ENCODE measurements around the gene ARF1. TPM values are rescaled to one million over a fixed set of nuclear protein-coding genes. Genes with fewer than 3 reads are reported as not detected.

The ARF1 gene
- 332 TPM for total RNA-seq
- long read RNA-seq, transcript ARF1-210 (5 exons, 597 nt) = minor isoform, 5 of 918 reads
- long read RNA-seq, transcript ARF1-213 (5 exons, 1,972 nt) = minor isoform, 20 of 918 reads
- long read RNA-seq, transcript ARF1-201 (5 exons, 1,888 nt) = major isoform, 799 of 918 reads
- long read RNA-seq, partial matches to known transcripts = 44 of 918 reads
- long read RNA-seq, other reads (novel, unspliced or antisense) = 45 of 918 reads

DNA sequence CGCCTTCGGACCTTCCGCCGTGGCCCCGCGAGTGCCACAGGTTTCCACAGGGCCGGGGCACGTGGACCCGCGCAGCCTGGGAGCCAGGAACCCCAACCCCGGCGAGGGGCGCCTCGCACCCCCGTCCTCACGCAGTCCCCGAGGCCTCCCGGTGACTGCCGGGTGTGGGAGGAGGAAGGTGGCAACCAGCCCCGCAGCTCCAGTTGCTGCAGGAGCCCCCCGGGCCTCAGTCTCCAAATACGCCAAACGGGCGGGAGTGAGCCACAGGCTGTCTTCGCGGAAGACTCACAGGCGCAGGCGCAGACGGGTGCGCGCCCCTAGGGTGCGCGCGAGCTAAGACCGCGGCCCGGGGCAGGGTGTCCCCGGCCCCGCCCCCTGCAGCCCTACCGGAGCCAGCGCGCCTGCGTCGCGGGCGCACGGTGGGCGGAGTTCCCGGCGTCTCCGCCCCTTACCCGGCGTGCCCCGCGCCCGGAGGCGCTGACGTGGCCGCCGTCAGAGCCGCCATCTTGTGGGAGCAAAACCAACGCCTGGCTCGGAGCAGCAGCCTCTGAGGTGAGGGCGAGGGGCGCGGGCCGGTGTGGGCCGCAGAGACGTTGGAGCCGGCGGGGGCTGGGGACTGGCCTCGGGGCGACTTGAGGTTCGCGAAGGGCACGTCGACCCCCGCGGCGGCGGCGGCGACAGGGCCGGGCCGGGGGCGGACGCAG is at the start of gene ARF1:
Gene ARF1, plus strand, starts transcription at position 495 of the 704 bp plus-strand sequence. CDS start 14,407 bp downstream, outside the sequence.
- intact Hi-C loops (cut with DNase I) = loop anchor here (2.0 to 5.0 kb wide), 5 partner anchors 26 to 375 kb away; partner anchors contain the start of genes GUK1, JMJD4, MRPL55 and SNAP47
- DNase-seq (ENCODE audit: low spot score) = peak; percentile 97

DNA sequence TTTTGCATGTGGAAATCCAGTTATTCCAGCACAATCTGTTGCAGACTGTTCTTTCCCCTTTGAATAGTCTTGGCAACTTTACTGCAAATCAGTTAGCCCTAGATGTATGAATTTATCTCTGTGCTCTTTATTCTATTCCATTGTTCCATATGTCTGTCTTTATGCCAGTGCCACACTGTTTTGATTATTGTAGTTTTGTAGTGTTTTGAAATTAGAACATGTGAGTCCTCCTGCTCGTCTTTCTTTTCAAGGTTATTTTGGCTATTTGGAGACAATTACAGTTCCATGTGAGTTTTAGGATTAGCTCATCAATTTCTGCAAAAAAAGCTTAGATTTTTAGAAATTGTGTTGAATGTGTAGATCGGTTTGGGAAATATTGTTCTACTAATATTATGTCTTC is 49.1 kb upstream of the ARF1 start:
- intact Hi-C loops (cut with DNase I) = no loop called here
- DNase-seq (ENCODE audit: low spot score) = no peak

DNA sequence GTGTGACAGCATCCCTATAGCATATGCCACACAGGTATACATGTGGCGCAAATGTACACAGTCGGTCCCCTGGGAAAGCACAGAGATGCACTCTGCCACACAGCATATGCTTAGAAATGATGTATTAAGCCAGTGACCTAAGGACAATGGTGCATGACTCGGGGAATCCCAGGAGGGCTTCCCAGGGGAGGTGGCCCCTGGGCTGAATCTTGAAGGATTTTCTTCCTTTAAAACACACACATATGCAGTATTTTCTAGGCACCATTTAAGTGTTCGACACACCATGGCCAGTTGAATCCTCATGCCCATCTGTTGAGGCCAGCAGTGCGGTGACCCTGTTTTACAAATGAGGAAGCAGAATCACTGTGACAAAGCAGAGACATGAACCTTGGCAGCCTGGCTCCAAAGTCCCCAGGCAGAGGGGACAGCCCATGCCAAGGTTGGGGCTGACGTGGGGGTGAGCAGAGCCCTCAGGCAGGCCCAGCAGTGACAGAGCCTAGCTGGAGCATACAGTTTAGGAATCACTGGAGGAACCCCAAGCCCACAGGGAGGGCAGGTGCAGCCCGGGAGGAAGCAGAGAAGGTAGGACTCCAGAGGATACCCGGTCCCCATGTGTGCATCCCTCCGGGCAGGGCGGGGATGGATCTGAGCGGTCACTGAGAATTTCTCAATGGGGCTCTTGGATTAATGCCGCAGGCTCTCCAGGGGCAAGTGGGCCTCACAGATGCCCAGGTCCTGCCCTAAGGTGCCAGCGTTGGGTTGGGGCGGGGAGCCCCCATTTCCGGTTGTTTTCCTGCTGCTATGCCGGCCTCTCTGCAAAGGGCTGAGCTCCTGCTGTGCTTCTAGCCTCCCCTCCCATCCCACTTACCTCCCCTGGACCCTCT is 47.3 kb upstream of the ARF1 start:
- intact Hi-C loops (cut with DNase I) = no loop called here
- peak; percentile 68 for DNase-seq (ENCODE audit: low spot score)

DNA sequence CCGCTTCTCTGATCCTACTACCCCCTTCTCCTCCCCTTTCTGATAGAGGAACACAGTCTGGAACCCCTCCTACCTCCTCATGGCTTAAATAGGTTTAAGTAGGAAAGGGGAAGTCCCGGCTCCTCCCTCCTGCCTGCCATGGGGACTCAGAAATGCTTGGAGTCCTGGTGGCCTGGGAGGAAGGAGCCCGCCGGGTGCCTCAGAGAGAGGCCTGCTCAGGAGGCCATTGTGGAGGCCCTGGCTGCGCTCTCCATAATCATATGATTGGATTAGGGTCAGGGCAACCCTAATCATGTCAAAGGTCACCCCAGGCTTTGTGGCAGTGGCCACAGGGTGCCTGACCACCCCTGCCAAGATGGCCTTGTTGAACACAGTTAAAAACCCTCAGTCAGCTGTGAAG is 46.7 kb upstream of the ARF1 start:
- intact Hi-C loops (cut with DNase I) = no loop called here
- DNase-seq (ENCODE audit: low spot score) = no peak

DNA sequence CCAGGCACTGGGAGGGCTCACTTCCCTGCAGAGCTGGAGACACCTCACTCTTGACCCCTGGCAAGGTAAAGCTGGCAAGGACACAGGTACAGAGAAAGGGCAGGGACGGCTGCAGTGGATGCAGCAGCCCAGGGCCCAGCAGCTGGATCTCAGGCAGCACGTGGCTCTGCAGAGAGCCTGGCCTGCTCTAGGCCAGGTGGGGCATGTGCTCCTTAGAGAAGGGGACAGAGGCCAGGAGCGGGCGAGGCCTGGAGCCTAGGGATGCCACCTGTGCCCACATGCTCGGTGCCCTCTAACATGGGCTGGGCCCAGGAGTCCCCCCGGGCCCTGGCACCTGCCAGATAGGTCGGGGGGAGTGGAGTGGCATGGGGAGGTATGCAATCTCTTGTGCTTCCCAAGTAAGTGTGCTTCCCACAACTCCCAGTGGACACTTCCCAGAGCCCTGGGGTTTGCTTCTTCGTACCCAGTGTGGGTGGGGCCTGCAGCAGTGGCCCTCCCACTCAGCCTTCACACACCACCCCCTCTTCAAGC is 45.7 kb upstream of the ARF1 start:
- DNase-seq (ENCODE audit: low spot score) = peak; percentile 59
- intact Hi-C loops (cut with DNase I) = no loop called here

DNA sequence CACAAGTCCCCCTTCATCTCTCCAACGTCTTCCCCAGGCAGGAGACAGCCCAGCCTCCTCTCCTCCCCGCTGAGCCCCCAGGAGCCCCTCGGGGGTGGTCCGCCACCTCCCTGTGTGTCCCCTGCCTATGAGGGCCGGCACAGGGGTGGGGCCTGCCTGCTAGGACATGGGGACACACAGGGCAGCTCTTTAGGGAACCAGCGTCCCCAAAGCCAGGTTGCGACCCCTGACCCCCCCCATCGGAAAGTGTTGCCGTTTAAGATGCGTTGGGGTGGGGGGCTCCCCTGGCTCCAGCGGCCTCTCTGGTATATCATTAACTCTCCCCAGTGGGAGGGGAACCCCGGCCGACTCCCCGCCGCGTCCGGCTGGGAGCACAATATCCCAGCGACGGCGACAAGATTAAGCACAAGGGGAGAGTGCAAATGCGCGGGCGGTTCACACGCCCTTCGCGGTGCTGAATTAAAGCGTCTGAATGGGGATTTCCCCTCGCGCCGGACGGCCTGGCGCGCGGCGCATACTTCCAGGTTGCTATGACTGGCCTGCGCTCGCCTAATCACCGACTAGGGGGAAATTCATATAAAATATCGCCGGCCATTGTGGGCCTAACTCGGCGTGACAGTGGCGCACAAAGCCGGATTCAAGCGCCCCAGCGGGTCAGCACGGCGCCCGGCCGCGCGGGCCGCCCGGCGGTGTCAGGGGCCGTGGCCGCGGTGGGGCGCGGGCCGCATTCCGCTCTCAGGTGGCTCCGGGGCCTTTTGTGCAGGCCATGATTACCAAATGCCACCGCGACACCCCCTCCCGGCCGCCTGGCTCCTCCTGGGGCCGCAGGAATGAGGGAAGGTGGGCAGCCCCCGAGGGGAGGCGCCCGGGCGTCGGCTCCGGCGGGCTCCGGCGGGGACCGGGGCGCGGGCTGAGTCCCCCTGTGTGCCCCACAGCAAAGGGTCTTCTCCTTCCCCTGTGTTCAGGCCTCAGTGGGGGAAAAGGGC is 44.8 kb upstream of the ARF1 start:
- DNase-seq (ENCODE audit: low spot score) = peak; percentile 70
- intact Hi-C loops (cut with DNase I) = no loop called here

DNA sequence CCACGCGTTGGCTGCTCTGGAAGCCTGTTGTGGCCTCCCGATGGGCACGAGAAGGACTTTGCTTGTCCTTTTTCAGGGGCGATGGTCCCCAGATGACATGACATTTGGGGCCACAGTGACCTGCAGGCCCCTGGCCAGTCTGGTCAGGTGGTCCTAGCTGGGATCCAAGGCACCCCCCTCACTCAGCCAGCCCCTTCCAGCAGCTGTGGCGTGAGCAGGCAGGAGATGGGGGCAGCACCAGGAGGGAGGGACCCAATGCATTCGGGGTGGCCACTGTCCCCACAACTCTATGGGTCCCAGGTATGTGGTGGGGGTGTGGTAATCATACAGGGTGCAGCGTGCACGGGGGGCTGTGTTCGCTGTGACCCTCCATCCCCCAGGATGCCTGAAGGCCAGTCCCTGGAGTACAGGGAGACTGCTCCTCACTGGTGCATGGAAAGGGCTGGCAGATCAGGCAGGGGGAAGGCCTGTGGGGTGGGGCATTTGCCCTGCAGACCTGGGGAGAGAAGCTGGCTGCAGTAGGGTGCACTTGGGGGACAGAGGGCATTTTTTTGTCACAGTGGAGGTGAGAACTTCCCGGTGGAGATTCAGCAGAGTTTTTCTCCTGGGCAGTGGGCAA is 44.0 kb upstream of the ARF1 start:
- peak; percentile 69 for DNase-seq (ENCODE audit: low spot score)
- intact Hi-C loops (cut with DNase I) = no loop called here

DNA sequence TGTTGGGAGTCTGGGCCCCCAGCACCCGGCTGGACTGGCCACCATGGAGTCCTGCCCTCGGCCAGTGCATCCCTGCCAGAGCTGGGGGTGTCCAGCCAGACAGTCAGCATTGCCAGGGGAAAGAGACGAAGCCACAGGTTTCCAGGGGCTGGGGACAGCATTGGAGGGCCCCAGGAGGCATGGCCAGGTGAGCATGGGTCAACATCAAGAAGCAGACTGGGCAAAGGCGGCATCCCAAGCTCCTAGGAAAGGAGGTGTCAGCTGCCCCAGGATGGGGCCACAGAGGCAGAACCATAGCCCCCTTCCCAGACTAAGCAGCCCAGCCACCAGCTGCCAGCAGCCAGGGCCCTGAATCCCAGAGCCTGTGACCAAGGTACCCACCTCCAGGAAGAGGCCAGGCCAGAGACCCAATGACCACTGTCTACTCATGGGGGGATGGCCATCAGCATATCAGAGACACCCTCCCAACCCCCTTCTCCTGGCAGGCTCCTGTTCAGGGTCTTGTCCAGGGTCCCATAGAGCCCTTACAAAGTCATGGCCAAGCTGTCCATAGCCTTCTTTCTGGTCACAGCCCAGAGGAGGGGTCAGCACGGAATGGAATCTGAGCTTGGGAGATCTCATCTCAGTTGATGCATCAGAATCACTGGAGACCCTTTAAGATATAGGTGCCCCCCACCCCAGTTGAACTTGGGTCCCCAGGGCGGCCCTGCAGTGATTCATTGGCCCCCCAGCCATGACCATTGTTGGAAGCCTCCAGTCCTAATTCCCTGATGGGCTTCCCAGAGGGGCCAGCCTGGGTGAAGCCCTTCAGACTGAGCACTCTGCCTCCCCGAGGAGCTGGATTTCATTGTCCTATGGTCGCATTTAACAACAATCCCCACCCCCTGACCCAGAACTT is 43.3 kb upstream of the ARF1 start:
- peak; percentile 62 for DNase-seq (ENCODE audit: low spot score)
- intact Hi-C loops (cut with DNase I) = no loop called here

DNA sequence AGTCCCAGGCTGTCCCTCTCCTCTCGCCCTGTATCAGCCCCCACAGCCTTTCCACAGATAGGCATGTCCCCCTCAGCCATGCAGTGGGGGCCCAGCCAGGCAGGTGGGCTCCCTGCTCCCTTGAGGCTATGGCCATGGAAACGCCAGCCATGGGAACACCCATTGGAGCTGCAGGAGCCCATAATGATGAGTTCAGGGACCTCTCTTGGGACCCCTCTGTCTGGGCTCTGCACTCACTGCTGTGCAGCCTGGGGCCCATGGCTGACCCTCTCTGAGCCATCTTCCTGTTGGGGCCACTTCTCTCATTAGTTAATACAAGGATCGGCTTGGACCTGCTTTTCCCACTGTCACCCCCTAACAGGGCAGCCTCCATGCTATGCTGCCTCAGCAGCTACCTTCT is 42.5 kb upstream of the ARF1 start:
- intact Hi-C loops (cut with DNase I) = no loop called here
- DNase-seq (ENCODE audit: low spot score) = no peak

DNA sequence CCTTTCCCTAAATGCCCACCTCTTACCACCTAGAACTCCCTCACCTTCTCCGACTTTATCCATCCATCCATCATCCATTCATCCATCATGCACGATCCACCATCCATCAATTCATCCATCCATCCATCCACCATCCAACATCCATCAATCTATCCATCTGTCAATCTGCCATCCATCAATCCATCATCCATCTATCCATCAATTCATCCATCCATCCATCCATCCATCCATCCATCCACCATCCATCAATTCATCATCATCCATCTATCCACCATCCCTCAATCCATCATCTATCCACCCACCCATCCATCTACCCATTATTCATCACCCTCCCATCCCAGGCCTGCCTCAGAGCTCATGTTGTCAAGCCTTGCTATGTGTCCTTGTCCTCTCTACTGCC is 41.2 kb upstream of the ARF1 start:
- intact Hi-C loops (cut with DNase I) = no loop called here

DNA sequence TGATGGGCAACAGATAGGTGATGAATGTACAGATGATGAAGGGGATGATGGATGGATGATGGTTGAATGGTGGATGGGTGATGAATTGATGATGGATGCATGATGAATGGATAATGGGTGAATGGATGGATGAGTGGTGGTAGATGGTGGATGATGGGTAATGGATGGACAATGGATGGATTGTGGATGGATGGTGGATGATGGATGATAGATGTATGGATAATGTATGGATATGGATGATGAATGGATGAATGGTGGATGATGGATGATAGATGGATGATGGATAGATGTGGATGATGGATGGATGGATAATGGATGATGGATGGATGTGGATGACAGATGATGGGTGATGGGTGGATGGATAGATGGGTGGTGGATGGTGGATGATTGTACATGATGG is 40.0 kb upstream of the ARF1 start:
- no peak for DNase-seq (ENCODE audit: low spot score)
- intact Hi-C loops (cut with DNase I) = no loop called here

More for the DNA sequence above, 41.2 kb upstream of the ARF1 start:
- no peak for DNase-seq (ENCODE audit: low spot score)

DNA sequence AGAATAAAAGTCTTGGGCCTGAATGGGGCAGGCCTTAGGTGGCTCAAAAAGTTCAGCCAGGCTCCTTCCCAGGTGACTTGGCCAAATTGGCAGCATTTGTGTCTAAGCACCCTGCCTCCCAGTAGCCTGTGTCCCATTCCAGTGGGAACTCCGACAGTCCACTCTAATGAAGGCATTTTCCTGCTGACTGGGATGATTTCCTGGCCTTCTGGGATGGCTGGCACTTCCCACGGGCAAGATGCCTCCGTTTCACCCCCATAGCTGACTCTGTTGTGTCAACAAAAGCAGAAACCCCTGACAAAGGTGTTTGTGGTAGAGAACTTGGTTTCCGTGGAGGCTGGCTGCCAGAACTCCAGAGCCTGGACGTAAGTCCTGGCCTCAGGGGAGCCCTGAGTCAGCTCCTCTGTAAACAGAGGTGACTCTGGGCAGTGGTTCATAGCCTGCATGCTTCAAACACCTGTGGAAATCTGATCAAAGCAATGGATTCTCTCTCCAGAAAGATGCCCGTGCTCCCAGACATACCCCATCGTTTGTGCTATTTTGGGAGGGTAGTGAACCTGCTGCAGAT is 39.1 kb upstream of the ARF1 start:
- peak; percentile 55 for DNase-seq (ENCODE audit: low spot score)
- intact Hi-C loops (cut with DNase I) = no loop called here

DNA sequence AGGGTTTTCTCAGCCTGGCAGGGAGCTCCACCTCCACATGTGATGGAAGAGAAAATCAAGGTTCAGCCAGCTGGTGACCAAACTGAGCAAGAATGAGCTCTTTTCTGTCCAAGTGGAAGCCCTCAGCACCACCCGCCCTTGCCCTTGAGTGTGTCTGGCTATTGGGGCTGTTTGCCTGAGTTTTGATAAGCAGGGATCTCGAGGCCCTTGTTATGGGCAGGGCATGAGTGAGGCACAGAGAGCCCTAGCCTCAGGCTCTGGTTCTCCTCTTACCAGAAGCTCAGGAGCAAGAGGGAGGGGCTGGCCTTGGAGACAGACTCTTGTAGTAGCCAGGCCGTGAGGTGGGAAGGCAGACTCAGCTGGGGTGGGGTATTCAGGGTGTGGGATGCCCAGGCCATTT is 37.5 kb upstream of the ARF1 start:
- DNase-seq (ENCODE audit: low spot score) = no peak

DNA sequence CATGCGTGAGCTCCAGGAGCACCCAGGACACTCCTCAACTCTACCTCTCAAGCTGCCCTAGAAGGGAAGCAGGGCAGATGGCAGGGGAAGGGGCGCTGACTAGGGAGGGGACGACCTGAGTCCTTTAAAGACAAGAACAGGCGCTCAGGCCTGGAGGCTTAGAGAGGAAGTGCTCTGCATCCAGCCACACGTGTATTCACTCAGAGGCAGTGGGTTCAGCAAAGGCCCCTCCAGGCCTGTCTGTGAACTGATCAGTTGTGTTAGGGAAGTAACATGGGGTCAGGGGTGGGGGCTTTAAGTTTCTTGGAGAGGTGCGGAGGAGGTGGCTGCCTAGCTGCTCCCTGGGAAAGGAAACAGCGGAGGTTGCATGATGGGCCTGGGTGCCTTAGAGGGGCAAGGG is 37.1 kb upstream of the ARF1 start:
- no peak for DNase-seq (ENCODE audit: low spot score)
- intact Hi-C loops (cut with DNase I) = no loop called here

More for the DNA sequence above, 37.5 kb upstream of the ARF1 start:
- intact Hi-C loops (cut with DNase I) = no loop called here

DNA sequence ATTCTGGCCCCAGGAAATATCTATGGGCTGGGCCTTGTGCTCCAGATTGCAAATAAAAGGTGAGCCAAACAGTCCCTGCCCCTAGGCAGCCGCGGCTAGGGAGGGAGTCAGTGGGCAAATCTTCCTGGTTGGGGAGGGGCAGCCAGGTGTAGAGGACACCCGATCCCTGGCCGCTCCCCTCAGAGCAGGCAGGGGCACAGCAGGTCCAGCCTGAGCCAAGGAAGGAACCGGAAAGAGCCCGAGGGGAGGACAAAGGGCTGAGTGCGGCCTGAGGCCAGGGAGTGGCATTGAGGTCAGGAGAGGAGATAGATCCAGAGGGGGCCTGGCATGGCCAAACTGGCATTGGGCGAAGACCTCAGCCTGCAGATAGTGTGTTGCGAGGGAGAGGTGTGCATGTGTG is 36.6 kb upstream of the ARF1 start:
- intact Hi-C loops (cut with DNase I) = no loop called here
- DNase-seq (ENCODE audit: low spot score) = no peak

DNA sequence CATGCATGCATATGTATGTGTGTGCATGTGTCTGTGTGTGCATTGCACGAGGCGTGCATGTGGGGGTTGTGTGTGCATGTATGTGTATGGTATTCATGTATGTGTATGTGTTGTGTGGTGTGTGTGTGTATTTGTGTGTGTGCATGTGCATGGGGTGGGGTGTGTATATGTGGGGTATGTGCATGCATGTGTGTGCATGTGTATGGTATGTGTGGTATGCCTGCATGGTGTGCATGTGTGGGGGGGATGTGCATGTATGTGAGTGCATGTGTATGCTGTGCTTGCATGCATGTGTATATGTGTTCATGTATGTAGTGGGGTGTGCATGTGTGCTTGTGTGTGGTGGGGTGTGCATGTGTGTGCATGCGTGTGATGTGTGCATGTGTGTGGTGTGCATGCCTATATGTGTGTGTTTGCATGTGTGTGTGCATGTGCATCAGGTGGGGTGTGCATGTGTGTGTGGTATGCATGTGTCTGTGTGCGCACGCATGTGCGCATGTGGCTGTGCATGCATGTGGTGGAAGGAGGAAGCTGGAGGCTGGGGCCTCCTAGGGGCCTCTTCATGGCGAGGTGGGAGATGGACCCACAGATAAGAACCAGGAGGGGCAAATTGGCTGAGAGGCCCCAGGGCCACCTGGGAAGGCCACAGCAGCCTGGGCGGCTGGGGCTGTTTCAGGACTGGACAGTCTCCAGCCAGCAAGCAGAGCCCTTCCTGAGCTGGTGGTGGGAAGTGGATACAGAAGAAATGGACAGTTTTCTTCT is 35.9 kb upstream of the ARF1 start:
- intact Hi-C loops (cut with DNase I) = no loop called here
- DNase-seq (ENCODE audit: low spot score) = no peak

DNA sequence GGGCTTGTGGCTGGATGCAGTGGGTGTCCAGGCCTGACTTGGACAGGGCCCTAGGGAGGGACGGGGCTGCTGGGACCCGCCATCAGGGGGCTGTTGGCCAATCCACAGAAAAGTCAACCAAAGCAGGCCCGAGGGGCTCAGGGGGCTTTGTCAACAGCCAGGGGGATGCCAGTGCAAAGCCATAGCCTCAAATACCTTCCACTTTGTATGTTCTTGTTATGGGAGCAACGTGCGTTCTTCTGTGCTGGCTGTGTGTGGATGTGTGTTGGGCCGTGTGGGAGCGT is 35.4 kb upstream of the ARF1 start:
- DNase-seq (ENCODE audit: low spot score) = no peak
- intact Hi-C loops (cut with DNase I) = no loop called here
